Breast epithelium (tissue), 4 donors: ENCODE results near the gene HADHA. TPM values are rescaled to one million over a fixed set of nuclear protein-coding genes. Genes with fewer than 3 reads are reported as not detected.

Source experiments
- DNase-seq, 2 donors: peaks; one replicate each; pipeline ENCODE4 v3.0.0-alpha.2; 2019; ENCODE audit warnings: low spot score in 2 of 2
- H3K27ac ChIP-seq, 2 donors: fragments of 200-600 bp; sonication (generic) in 1 of 2; one replicate each; pipeline ENCODE4 v1.5.1; 2016 to 2019; ENCODE audit warnings: mild to moderate bottlenecking in 1 of 2
- H3K27me3 ChIP-seq, 2 donors: fragments of 200-600 bp; sonication (generic) in 1 of 2; one replicate each; pipeline versions ENCODE4 v1.5.1 to v1.6.0; 2017 to 2019; ENCODE audit warnings: control low read depth in 1 of 2, mild to moderate bottlenecking in 1 of 2
- H3K36me3 ChIP-seq: fragments of 200-600 bp; one replicate; pipeline ENCODE4 v1.5.1; 2019
- H3K4me1 ChIP-seq, 2 donors: fragments of 200-600 bp; sonication (generic); one replicate each; pipeline ENCODE4 v1.5.1; 2016 to 2019; ENCODE audit warnings: control low read depth in 1 of 2
- H3K4me3 ChIP-seq, 3 donors: fragments of 200-600 bp; sonication (generic); 1 replicate in 2 of 3; 2 replicates in 1 of 3; pipeline ENCODE4 v1.5.1; 2016 to 2019; ENCODE audit warnings: mild to moderate bottlenecking in 3 of 3, moderate library complexity in 2 of 3
- H3K9me3 ChIP-seq, 2 donors: fragments of 200-600 bp; sonication (generic) in 1 of 2; one replicate each; pipeline ENCODE4 v1.5.1; 2016 to 2019; ENCODE audit warnings: control low read depth in 1 of 2
- POLR2A ChIP-seq: fragments of 450-650 bp; IDR thresholded peaks from one replicate; pipeline ENCODE4 v1.6.1; 2016; ENCODE audit warnings: antibody characterized with exemption, mild to moderate bottlenecking, moderate library complexity
- POLR2AphosphoS5 ChIP-seq, 3 donors: sonication (generic); formaldehyde crosslinking; IDR thresholded peaks; one replicate each; pipeline ENCODE4 v1.6.1; 2017; ENCODE audit warnings: antibody characterized with exemption in 3 of 3
- intact Hi-C: fragments of 100-400 bp; cut with DNase I; formaldehyde crosslinking; loops from one replicate; pipeline ENCODE4 v1.15.1; 2023; ENCODE audit warnings: low total_unique reads
- total RNA-seq, 3 donors: library from RNA; depleted of rRNA; stranded (reverse); fragments of >200 nt; gene quantifications; one replicate each; pipeline ENCODE4 v1.1.0, GENCODE V29; 2016
- TF ChIP-seq, protein P1 (sequence below), 3 donors: fragments of 450-650 bp; IDR thresholded peaks; one replicate each; pipeline ENCODE4 v1.5.1; 2016 to 2017; ENCODE audit warnings: antibody characterized with exemption in 3 of 3, mild to moderate bottlenecking in 3 of 3, moderate library complexity in 3 of 3

The HADHA gene
- total RNA-seq, 3 donors from 2014 or later, result 139 to 156 (median 141) TPM

DNA sequence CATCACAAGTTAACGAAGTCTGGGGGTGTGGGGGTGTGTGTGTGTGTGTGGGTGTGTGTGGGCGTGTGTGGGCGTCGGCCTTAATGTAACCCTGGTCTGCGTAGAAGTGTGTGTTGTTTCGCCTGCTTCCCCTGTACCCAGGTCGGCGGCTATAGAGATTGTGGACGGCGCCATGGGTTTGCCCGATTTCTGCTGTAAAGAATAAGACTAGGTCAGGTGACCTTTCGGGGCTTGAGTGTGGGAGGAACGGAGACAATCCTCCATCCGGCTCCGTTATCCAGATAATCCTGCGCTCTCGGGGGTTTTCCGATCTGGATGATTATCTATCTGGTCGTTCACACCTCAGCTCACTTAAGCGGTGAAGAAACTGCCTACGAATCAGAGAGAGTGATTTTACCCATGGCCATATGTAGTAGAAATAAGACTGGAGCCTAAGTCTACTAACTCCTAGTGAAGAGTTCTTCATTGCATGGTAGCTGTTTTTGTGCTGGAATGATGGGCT is 850 bp upstream of the HADHA start:
- no peaks in the 10 kb centered on the region for H3K9me3 ChIP-seq
- H3K4me1 ChIP-seq, result peaks cover 0 to 8% of the 10 kb centered on the region in 2 donors
- H3K36me3 ChIP-seq, result no peaks in the 10 kb centered on the region
- intact Hi-C loops, result loop anchor here (10.0 kb wide), 1 partner anchor 80 kb away; no protein-coding TSS in a partner anchor
- DNase-seq, result peak in 1 of 2 donors; percentile 31
- peak overlapping the region; percentile 68 to 97 (median 83) for H3K4me3 ChIP-seq
- H3K27me3 ChIP-seq, result no peaks in the 10 kb centered on the region
- no peak for TF ChIP-seq POLR2AphosphoS5 (IDR thresholded peaks at IDR 0.05)
- TF ChIP-seq, protein P1, sequence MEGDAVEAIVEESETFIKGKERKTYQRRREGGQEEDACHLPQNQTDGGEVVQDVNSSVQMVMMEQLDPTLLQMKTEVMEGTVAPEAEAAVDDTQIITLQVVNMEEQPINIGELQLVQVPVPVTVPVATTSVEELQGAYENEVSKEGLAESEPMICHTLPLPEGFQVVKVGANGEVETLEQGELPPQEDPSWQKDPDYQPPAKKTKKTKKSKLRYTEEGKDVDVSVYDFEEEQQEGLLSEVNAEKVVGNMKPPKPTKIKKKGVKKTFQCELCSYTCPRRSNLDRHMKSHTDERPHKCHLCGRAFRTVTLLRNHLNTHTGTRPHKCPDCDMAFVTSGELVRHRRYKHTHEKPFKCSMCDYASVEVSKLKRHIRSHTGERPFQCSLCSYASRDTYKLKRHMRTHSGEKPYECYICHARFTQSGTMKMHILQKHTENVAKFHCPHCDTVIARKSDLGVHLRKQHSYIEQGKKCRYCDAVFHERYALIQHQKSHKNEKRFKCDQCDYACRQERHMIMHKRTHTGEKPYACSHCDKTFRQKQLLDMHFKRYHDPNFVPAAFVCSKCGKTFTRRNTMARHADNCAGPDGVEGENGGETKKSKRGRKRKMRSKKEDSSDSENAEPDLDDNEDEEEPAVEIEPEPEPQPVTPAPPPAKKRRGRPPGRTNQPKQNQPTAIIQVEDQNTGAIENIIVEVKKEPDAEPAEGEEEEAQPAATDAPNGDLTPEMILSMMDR (IDR thresholded peaks at IDR 0.05), result no peak
- H3K27ac ChIP-seq, result peak overlapping the region; percentile 98 to 99

- intact Hi-C loops, result loop anchor here (10.0 kb wide), 1 partner anchor 81 kb away; no protein-coding TSS in a partner anchor
- TF ChIP-seq POLR2AphosphoS5 (IDR thresholded peaks at IDR 0.05), result no peak
- TF ChIP-seq POLR2A, result no peak
- TF ChIP-seq, protein P1 (IDR thresholded peaks at IDR 0.05), result no peak
- Histone ChIP-seq H3K27ac (peak overlapping the region; percentile 98 to 99), H3K4me3 (peak overlapping the region; percentile 68 to 97 (median 83)), H3K9me3 (no peaks in the 10 kb centered on the region), H3K27me3 (no peaks in the 10 kb centered on the region), H3K36me3 (no peaks in the 10 kb centered on the region), H3K4me1 (peaks cover 0 to 8% of the 10 kb centered on the region in 2 donors)
- DNase-seq, result no peak
Observed at GRCh38 chr2:26243470-26244308, 743 bp downstream of the HADHA start.

GRCh38 chr2:26241928-26242436 is 2.5 kb downstream of the HADHA start:
- no peaks in the 10 kb centered on the region for H3K9me3 ChIP-seq
- H3K36me3 ChIP-seq, result no peaks in the 10 kb centered on the region
- intact Hi-C loops, result loop anchor here (10.0 kb wide), 1 partner anchor 83 kb away; no protein-coding TSS in a partner anchor
- peak overlapping the region in 1 of 3 donors; percentile 97 for H3K4me3 ChIP-seq
- H3K27me3 ChIP-seq, result no peaks in the 10 kb centered on the region
- TF ChIP-seq POLR2A (no peak), POLR2AphosphoS5 (IDR thresholded peaks at IDR 0.05) (no peak)
- TF ChIP-seq, protein P1 (IDR thresholded peaks at IDR 0.05), result no peak
- H3K27ac ChIP-seq, result no peak overlapping the region
- H3K4me1 ChIP-seq, result peaks cover 0 to 4% of the 10 kb centered on the region in 2 donors
- no peak for DNase-seq

DNA sequence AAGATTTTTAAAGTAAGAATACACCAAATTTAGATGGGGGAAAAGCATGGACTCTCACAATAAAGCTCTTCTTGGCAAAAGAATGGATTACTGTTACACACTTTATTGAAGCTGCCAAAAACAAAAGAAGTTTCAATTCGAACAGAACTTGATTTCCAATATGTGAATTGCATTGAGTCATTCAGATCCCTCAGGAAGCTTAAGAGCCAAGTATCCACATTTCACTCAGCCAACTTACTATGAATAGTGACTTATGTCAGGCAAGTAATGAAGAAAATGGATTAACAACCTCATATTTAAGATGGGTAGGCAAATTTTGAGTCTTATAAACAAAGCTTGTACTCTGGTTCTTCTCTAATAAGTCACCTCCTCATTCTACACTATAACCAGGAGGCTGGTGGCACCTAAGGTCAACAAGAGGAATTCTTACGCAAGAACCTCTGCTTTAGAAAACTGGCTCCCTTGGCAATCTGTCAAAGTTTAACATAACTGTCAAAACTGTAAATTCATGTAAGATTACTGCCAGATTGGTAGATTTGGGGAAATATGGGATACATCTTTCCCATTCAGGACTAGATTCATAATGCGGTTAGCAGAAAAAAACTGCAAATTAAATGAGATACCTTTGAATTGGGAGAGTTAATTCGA is 6.0 kb downstream of the HADHA start:
- intact Hi-C loops, result no loop called here
- no peak for DNase-seq
- Histone ChIP-seq H3K36me3 (no peaks in the 10 kb centered on the region), H3K4me1 (no peaks in the 10 kb centered on the region), H3K27me3 (no peaks in the 10 kb centered on the region), H3K9me3 (no peaks in the 10 kb centered on the region), H3K27ac (no peak overlapping the region), H3K4me3 (no peak overlapping the region)
- TF ChIP-seq POLR2AphosphoS5 (IDR thresholded peaks at IDR 0.05) (no peak), POLR2A (no peak)
- TF ChIP-seq, protein P1 (IDR thresholded peaks at IDR 0.05), result no peak
